SH-SY5Y (cell line): ENCODE data around the gene RPP30.

ENCODE experiments used
- GATA2 ChIP-seq: IDR thresholded peaks from 2 replicates; pipeline ENCODE4 v1.6.1; 2011; ENCODE audit warnings: mild to moderate bottlenecking, low read depth, low read length
- GATA3 ChIP-seq: IDR thresholded peaks from 2 replicates; pipeline ENCODE4 v1.6.1; 2011; ENCODE audit warnings: low read depth, mild to moderate bottlenecking, low read length, moderate library complexity

DNA sequence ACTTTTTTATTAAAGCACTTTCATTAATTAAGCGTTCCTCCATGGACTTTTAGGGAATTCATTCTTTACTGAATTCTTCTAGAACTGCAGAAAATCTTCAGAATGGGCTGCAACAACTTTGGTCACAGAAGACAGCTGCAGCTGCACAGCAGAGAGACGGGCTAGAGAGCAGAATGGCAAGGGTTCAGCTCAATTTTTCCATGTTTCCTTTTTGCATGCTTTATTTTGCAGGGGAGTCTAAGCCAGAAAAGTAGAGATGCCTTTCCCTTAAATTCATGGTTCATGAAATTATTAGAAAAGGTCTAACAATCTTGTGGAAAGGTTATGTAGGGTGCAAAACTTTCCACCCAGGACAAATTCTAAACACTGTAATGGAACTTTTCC, 64.5 kb downstream of the RPP30 start:
- TF ChIP-seq GATA2 (no peak), GATA3 (no peak)
